ENCODE results near the gene CEP97. TPM values are rescaled to one million over a fixed set of nuclear protein-coding genes. Genes with fewer than 3 reads are reported as not detected.
"Not testable (repeated sequence)": the region's sequence is repeated elsewhere in the genome, so short reads cannot be mapped to it uniquely, and the experiment has no call there.

CEP97 gene
- polyA plus RNA-seq, 1 donor (not counting 4 experiments of a cell fraction or from before 2014, with no cell fraction given) = 3.6 TPM

DNA sequence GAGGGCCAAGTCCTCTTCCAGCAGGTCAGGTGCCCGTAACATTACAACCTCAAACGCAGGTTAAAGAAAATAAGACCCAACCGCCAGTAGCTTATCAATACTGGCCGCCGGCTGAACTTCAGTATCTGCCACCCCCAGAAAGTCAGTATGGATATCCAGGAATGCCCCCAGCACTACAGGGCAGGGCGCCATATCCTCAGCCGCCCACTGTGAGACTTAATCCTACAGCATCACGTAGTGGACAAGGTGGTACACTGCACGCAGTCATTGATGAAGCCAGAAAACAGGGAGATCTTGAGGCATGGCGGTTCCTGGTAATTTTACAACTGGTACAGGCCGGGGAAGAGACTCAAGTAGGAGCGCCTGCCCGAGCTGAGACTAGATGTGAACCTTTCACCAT lies 30.9 kb upstream of the CEP97 start:
- TF ChIP-seq, protein P1, sequence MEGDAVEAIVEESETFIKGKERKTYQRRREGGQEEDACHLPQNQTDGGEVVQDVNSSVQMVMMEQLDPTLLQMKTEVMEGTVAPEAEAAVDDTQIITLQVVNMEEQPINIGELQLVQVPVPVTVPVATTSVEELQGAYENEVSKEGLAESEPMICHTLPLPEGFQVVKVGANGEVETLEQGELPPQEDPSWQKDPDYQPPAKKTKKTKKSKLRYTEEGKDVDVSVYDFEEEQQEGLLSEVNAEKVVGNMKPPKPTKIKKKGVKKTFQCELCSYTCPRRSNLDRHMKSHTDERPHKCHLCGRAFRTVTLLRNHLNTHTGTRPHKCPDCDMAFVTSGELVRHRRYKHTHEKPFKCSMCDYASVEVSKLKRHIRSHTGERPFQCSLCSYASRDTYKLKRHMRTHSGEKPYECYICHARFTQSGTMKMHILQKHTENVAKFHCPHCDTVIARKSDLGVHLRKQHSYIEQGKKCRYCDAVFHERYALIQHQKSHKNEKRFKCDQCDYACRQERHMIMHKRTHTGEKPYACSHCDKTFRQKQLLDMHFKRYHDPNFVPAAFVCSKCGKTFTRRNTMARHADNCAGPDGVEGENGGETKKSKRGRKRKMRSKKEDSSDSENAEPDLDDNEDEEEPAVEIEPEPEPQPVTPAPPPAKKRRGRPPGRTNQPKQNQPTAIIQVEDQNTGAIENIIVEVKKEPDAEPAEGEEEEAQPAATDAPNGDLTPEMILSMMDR (optimal IDR thresholded peaks at IDR 0.05 in 1 of 3, IDR thresholded peaks at IDR 0.05 in 1 of 3, conservative IDR thresholded peaks at IDR 0.05 in 1 of 3; ENCODE audit: extremely low read depth in 1 of 3, insufficient read depth in 2 of 3, low read length in 3 of 3) = peak; percentile 40 to 64 (median 52)
- H2AFZ ChIP-seq (ENCODE audit: control insufficient read depth, low read length); H3K4me3 ChIP-seq (ENCODE audit: control insufficient read depth in 2 of 3, extremely low read depth in 1 of 3, insufficient read depth in 2 of 3, low read depth in 1 of 3, low read length in 3 of 3); dilution Hi-C loops (cut with MboI; ENCODE audit: extremely low pct_ligation_motif_present, low sequenced_read_pairs); H3K27ac ChIP-seq (ENCODE audit: control insufficient read depth, insufficient read depth, low read length); H3K9ac ChIP-seq (ENCODE audit: control insufficient read depth, extremely low read depth, insufficient read depth, low read length); H3K4me2 ChIP-seq (ENCODE audit: control insufficient read depth, extremely low read depth, insufficient read depth, low read depth, low read length); H3K4me1 ChIP-seq (ENCODE audit: control insufficient read depth, extremely low read depth, insufficient read depth, low read length); FAIRE-seq; H3K9me3 ChIP-seq (ENCODE audit: control insufficient read depth, low read depth, low read length); H3K36me3 ChIP-seq (ENCODE audit: control insufficient read depth in 2 of 2, extremely low read depth in 1 of 2, insufficient read depth in 2 of 2, low read length in 2 of 2); H3K79me2 ChIP-seq (ENCODE audit: control insufficient read depth, insufficient read depth, low read length); H3K9me1 ChIP-seq (ENCODE audit: control insufficient read depth, extremely low read depth, insufficient read depth, low read length); DNase-seq (ENCODE audit: low read depth, low spot score); H3K27me3 ChIP-seq (ENCODE audit: control insufficient read depth, extremely low read depth, insufficient read depth, low read length); H4K20me1 ChIP-seq (ENCODE audit: control insufficient read depth, extremely low read depth, insufficient read depth, low read length): not testable (repeated sequence)

- H4K20me1 ChIP-seq (ENCODE audit: control insufficient read depth, extremely low read depth, insufficient read depth, low read length); dilution Hi-C loops (cut with MboI; ENCODE audit: extremely low pct_ligation_motif_present, low sequenced_read_pairs); H3K9me1 ChIP-seq (ENCODE audit: control insufficient read depth, extremely low read depth, insufficient read depth, low read length); FAIRE-seq; H3K79me2 ChIP-seq (ENCODE audit: control insufficient read depth, insufficient read depth, low read length); H3K4me3 ChIP-seq (ENCODE audit: control insufficient read depth in 2 of 3, extremely low read depth in 1 of 3, insufficient read depth in 2 of 3, low read depth in 1 of 3, low read length in 3 of 3); H3K27ac ChIP-seq (ENCODE audit: control insufficient read depth, insufficient read depth, low read length); DNase-seq (ENCODE audit: low read depth, low spot score); H3K9me3 ChIP-seq (ENCODE audit: control insufficient read depth, low read depth, low read length); H3K4me1 ChIP-seq (ENCODE audit: control insufficient read depth, extremely low read depth, insufficient read depth, low read length); H2AFZ ChIP-seq (ENCODE audit: control insufficient read depth, low read length); H3K4me2 ChIP-seq (ENCODE audit: control insufficient read depth, extremely low read depth, insufficient read depth, low read depth, low read length); H3K36me3 ChIP-seq (ENCODE audit: control insufficient read depth in 2 of 2, extremely low read depth in 1 of 2, insufficient read depth in 2 of 2, low read length in 2 of 2); H3K9ac ChIP-seq (ENCODE audit: control insufficient read depth, extremely low read depth, insufficient read depth, low read length); H3K27me3 ChIP-seq (ENCODE audit: control insufficient read depth, extremely low read depth, insufficient read depth, low read length): not testable (repeated sequence)
Measured at GRCh38 chr3:101694836-101695235, 29.6 kb upstream of the CEP97 start.

GRCh38 chr3:101695779-101696372 lies 28.5 kb upstream of the CEP97 start:
- Histone ChIP-seq H3K9me3 (ENCODE audit: control insufficient read depth, low read depth, low read length) (no peaks in the 10 kb centered on the region), H3K9ac (ENCODE audit: control insufficient read depth, extremely low read depth, insufficient read depth, low read length) (no peak overlapping the region), H3K27ac (ENCODE audit: control insufficient read depth, insufficient read depth, low read length) (no peak overlapping the region), H3K9me1 (ENCODE audit: control insufficient read depth, extremely low read depth, insufficient read depth, low read length) (no peaks in the 10 kb centered on the region), H3K4me1 (ENCODE audit: control insufficient read depth, extremely low read depth, insufficient read depth, low read length) (no peaks in the 10 kb centered on the region), H3K27me3 (ENCODE audit: control insufficient read depth, extremely low read depth, insufficient read depth, low read length) (no peaks in the 10 kb centered on the region), H3K4me3 (ENCODE audit: control insufficient read depth in 2 of 3, extremely low read depth in 1 of 3, insufficient read depth in 2 of 3, low read depth in 1 of 3, low read length in 3 of 3) (no peak overlapping the region), H4K20me1 (ENCODE audit: control insufficient read depth, extremely low read depth, insufficient read depth, low read length) (no peaks in the 10 kb centered on the region), H3K4me2 (ENCODE audit: control insufficient read depth, extremely low read depth, insufficient read depth, low read depth, low read length) (no peak overlapping the region), H2AFZ (ENCODE audit: control insufficient read depth, low read length) (no peak overlapping the region), H3K36me3 (ENCODE audit: control insufficient read depth in 2 of 2, extremely low read depth in 1 of 2, insufficient read depth in 2 of 2, low read length in 2 of 2) (no peaks in the 10 kb centered on the region), H3K79me2 (ENCODE audit: control insufficient read depth, insufficient read depth, low read length) (no peaks in the 10 kb centered on the region)
- dilution Hi-C loops (cut with MboI; ENCODE audit: extremely low pct_ligation_motif_present, low sequenced_read_pairs) = no loop called here
- no peak for TF ChIP-seq EZH2 (IDR thresholded peaks at IDR 0.05; ENCODE audit: low read length)
- TF ChIP-seq, protein P1 (optimal IDR thresholded peaks at IDR 0.05 in 1 of 3, IDR thresholded peaks at IDR 0.05 in 1 of 3, conservative IDR thresholded peaks at IDR 0.05 in 1 of 3; ENCODE audit: extremely low read depth in 1 of 3, insufficient read depth in 2 of 3, low read length in 3 of 3) = peak; percentile 20 to 62 (median 57)
- no peak for DNase-seq (ENCODE audit: low read depth, low spot score)
- no peak for FAIRE-seq

Measured in keratinocyte (primary cell).